Gastroesophageal sphincter (tissue), 3 donors: ENCODE data around the gene HSD11B2.

Source experiments
- POLR2A ChIP-seq, 2 donors: fragments of 450-650 bp; IDR thresholded peaks; one replicate each; pipeline ENCODE4 v1.6.1; 2017; ENCODE audit warnings: antibody characterized with exemption in 2 of 2, mild to moderate bottlenecking in 2 of 2, moderate library complexity in 1 of 2
- TF ChIP-seq, protein P1 (sequence below), 4 experiments: fragments of 200-600 bp in 2 of 4; fragments of 450-650 bp in 2 of 4; sonication (generic) in 1 of 4; IDR thresholded peaks; one replicate each; pipeline ENCODE4 v1.5.1; 2017 to 2019; ENCODE audit warnings: antibody characterized with exemption in 4 of 4, mild to moderate bottlenecking in 2 of 4, moderate library complexity in 2 of 4

- TF ChIP-seq, protein P1, sequence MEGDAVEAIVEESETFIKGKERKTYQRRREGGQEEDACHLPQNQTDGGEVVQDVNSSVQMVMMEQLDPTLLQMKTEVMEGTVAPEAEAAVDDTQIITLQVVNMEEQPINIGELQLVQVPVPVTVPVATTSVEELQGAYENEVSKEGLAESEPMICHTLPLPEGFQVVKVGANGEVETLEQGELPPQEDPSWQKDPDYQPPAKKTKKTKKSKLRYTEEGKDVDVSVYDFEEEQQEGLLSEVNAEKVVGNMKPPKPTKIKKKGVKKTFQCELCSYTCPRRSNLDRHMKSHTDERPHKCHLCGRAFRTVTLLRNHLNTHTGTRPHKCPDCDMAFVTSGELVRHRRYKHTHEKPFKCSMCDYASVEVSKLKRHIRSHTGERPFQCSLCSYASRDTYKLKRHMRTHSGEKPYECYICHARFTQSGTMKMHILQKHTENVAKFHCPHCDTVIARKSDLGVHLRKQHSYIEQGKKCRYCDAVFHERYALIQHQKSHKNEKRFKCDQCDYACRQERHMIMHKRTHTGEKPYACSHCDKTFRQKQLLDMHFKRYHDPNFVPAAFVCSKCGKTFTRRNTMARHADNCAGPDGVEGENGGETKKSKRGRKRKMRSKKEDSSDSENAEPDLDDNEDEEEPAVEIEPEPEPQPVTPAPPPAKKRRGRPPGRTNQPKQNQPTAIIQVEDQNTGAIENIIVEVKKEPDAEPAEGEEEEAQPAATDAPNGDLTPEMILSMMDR (IDR thresholded peaks at IDR 0.05), result no peak
- no peak for TF ChIP-seq POLR2A (IDR thresholded peaks at IDR 0.05)
These were observed 35.7 kb downstream of the HSD11B2 start for GRCh38 chr16:67466581-67466980.
